Mesendoderm (in vitro differentiated cells): ENCODE results near the gene RASGEF1C.

Source experiments
- DNase-seq: peaks from one replicate; pipeline ENCODE4 v3.0.0; 2013
- H2AK5ac ChIP-seq: 2 replicates; pipeline ENCODE4 v1.6.1; 2013; ENCODE audit warnings: low read length, inconsistent platforms
- H2BK120ac ChIP-seq: 2 replicates; pipeline ENCODE4 v1.6.1; 2013; ENCODE audit warnings: low read depth, mild to moderate bottlenecking, low read length, moderate library complexity, mixed read lengths
- H2BK15ac ChIP-seq: replicated peaks from 2 replicates; pipeline ENCODE4 v1.6.1; 2013; ENCODE audit warnings: low read depth, mild to moderate bottlenecking, moderate library complexity
- H2BK5ac ChIP-seq: 2 replicates; pipeline ENCODE4 v1.6.1; 2013; ENCODE audit warnings: low read length, inconsistent platforms
- H3K18ac ChIP-seq: 2 replicates; pipeline ENCODE4 v1.6.1; 2013; ENCODE audit warnings: mild to moderate bottlenecking, low read length, mixed read lengths
- H3K23ac ChIP-seq: one replicate; pipeline ENCODE4 v1.6.1; 2013; ENCODE audit warnings: low read length
- H3K27ac ChIP-seq: 2 replicates; pipeline ENCODE4 v1.5.1; 2013; ENCODE audit warnings: low read depth, mild to moderate bottlenecking, inconsistent platforms, low read length, moderate library complexity
- H3K27me3 ChIP-seq: 2 replicates; pipeline ENCODE4 v1.6.1; 2013; ENCODE audit warnings: low read length, control low read depth, mild to moderate bottlenecking, inconsistent platforms; ENCODE audit not compliant: insufficient read depth, poor library complexity
- H3K36me3 ChIP-seq: 2 replicates; pipeline ENCODE4 v1.6.1; 2013; ENCODE audit warnings: low read length, inconsistent platforms; ENCODE audit not compliant: control insufficient read depth, insufficient read depth
- H3K4ac ChIP-seq: one replicate; pipeline ENCODE4 v1.6.1; 2013; ENCODE audit warnings: low read depth, mild to moderate bottlenecking, low read length, moderate library complexity
- H3K4me1 ChIP-seq: 2 replicates; pipeline ENCODE4 v1.6.1; 2013; ENCODE audit warnings: low read depth, low read length, inconsistent platforms; ENCODE audit not compliant: control insufficient read depth
- H3K4me2 ChIP-seq: 2 replicates; pipeline ENCODE4 v1.6.1; 2013; ENCODE audit warnings: low read length
- H3K4me3 ChIP-seq: 2 replicates; pipeline ENCODE4 v1.5.1; 2013; ENCODE audit warnings: mild to moderate bottlenecking, low read length
- H3K56ac ChIP-seq: one replicate; pipeline ENCODE4 v1.6.1; 2013; ENCODE audit warnings: low read length
- H3K79me1 ChIP-seq: 2 replicates; pipeline ENCODE4 v1.6.1; 2013; ENCODE audit warnings: low read length, inconsistent platforms
- H3K79me2 ChIP-seq: 2 replicates; pipeline ENCODE4 v1.6.1; 2013; ENCODE audit warnings: mild to moderate bottlenecking, low read length; ENCODE audit not compliant: control insufficient read depth, insufficient read depth
- H3K9ac ChIP-seq: 2 replicates; pipeline ENCODE4 v1.6.1; 2013; ENCODE audit warnings: low read length, inconsistent platforms
- H4K5ac ChIP-seq: one replicate; pipeline ENCODE4 v1.6.1; 2013; ENCODE audit warnings: low read length
- H4K8ac ChIP-seq: one replicate; pipeline ENCODE4 v1.6.1; 2013; ENCODE audit warnings: low read depth, mild to moderate bottlenecking, control low read depth, low read length, moderate library complexity
- WGBS: extraction: QIAGEN DNeasy Blood & Tissue Kit; methylation state at CpG from one replicate; pipeline ENCODE4 v1.1.7; 2013; ENCODE audit warnings: low lambda C conversion rate, missing lambda C conversion rate; ENCODE audit not compliant: insufficient coverage; ENCODE audit errors: extremely low coverage; 5-methylcytosine and 5-hydroxymethylcytosine counted together

The RASGEF1C gene

DNA sequence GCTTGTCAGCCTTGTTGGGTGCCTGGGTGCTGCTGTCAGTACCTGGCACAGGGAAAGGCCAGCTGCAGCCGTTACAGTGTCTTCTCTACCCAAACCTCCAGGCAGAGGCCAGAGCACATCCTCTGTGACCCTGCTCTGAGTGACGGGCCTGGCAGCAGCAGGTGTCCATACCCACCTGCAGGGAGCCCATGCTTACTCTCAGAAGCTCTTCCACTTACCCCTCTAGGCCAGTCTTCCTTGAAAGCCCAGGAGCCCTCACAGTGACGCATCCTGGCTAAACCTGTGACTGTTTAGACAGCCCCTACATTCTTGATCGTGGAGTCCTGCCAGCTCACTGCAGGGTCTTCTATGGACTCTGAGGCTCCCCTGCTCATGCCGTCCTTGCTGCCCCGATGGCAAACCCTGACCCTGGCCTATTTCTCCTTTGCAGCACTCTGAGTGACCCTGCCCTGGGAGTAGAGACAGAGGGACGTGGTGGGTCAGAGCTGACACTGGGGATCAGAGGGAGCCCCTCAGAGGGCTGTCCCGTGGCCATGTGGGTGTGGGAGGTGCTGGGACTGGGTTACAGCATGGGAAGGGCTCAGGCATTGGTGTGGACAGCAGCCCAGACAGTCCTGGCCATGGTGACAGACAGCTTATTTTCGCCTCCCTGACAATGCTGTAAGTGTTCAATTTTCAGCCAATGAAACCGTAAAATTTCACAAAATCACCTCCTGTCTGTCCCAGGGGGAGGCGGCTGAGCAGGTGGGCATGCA lies 69.9 kb downstream of the RASGEF1C start:
- Histone ChIP-seq H3K4me1 (no peaks in the 10 kb centered on the region), H3K27ac (no peak overlapping the region), H4K5ac (no peak overlapping the region), H3K9ac (no peak overlapping the region), H3K56ac (no peak overlapping the region), H3K79me1 (no peaks in the 10 kb centered on the region), H3K4me3 (no peak overlapping the region), H3K79me2 (no peaks in the 10 kb centered on the region), H3K36me3 (no peaks in the 10 kb centered on the region), H2AK5ac (no peak overlapping the region), H3K18ac (no peak overlapping the region), H2BK15ac (no peak overlapping the region), H3K4ac (no peak overlapping the region), H3K27me3 (no peaks in the 10 kb centered on the region), H2BK5ac (no peak overlapping the region), H3K4me2 (no peak overlapping the region), H4K8ac (no peak overlapping the region), H2BK120ac (no peak overlapping the region), H3K23ac (no peak overlapping the region)
- no CpG with 5 or more reads among the region's 11 CpGs for WGBS
- DNase-seq = no peak

DNA sequence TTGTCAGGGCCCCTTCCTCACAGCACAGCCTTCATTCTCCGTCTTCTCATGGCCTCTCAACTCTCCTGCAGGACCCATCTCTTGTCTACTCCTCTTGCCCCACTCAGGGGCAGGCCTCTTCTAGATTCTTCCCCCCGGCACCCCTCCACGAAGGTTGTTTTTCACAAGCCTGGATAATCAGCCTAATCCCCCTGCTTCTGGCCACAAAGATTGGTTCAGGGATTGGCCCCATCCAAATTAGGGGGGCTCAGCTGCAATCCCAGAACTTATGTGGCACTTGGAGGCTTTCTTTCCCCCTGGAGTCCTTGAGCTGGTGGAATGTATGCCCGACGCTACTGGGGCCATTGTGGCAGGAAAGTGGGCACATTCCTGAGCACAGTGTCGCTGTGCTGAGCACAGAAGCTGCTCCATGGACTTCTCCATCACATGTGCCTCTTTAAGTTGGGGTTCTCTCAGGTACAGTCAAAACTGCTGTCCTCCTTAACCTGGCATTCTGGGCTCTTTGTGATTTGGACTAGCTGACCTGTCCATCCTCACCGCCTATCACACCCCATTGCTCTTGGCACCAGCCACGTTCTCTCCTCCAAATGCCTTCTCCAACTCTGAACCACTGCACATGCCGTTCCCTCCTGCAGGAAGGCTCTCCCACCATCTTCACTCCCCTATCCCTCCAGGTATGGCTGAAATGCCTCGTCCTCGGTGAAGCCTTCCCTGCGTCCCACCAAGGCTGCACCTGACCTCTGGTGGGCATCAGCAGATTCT lies 70.6 kb downstream of the RASGEF1C start:
- no CpG with 5 or more reads among the region's 12 CpGs for WGBS
- H3K9ac ChIP-seq = no peak overlapping the region
- H2AK5ac ChIP-seq = no peak overlapping the region
- no peak overlapping the region for H3K23ac ChIP-seq
- H3K4ac ChIP-seq = no peak overlapping the region
- no peak overlapping the region for H3K18ac ChIP-seq
- DNase-seq = no peak
- H3K27me3 ChIP-seq = no peaks in the 10 kb centered on the region
- no peak overlapping the region for H2BK5ac ChIP-seq
- H3K79me1 ChIP-seq = no peaks in the 10 kb centered on the region
- no peak overlapping the region for H3K56ac ChIP-seq
- no peaks in the 10 kb centered on the region for H3K4me1 ChIP-seq
- H4K8ac ChIP-seq = no peak overlapping the region
- no peak overlapping the region for H3K27ac ChIP-seq
- no peaks in the 10 kb centered on the region for H3K36me3 ChIP-seq
- no peak overlapping the region for H4K5ac ChIP-seq
- H3K79me2 ChIP-seq = no peaks in the 10 kb centered on the region
- H2BK15ac ChIP-seq = no peak overlapping the region
- no peak overlapping the region for H2BK120ac ChIP-seq
- H3K4me3 ChIP-seq = no peak overlapping the region
- no peak overlapping the region for H3K4me2 ChIP-seq

DNA sequence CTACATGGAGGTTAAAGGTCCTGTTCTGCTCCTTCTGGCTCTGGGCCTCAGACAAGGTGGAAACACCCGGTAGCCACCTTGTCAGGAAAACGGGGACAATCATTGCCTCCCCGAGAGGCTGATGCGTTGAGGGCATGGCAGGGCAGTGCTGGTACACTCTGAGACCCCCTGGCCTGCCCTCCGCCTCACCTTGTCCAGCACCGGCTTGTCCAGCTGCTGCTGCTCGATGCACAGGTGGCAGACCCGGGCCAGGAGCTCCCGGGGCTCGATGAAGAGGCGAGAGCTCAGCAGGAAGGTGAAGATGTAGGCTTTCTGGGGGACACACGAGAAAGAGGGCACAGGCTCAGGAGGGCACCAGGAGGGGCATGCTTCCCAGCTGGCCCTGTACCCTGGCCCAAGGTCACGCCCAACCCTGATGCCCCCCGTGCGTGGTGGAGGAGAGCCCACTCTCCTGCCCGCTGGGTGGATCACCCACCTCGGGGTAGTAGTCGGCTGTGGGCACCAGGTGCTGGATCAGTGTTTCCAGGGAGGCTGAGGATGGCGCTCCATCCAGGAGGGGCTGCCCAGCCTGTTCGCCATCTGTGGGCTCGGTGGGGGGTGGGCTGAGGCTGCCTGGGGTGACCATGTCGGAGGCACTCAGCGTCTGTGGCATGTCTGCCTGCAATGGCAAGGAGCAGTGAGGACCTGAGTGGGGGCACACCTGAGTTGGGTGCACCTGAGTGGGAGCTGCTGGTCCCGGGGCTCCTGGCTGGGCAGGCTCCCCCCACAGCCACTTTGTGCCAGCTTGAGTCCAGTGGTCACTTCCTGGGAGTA lies 71.4 kb downstream of the RASGEF1C start:
- no peak overlapping the region for H4K8ac ChIP-seq
- H3K4me1 ChIP-seq = no peaks in the 10 kb centered on the region
- H2BK15ac ChIP-seq = no peak overlapping the region
- H3K36me3 ChIP-seq = no peaks in the 10 kb centered on the region
- no peak overlapping the region for H3K23ac ChIP-seq
- no peak overlapping the region for H4K5ac ChIP-seq
- WGBS = no CpG with 5 or more reads among the region's 24 CpGs
- no peaks in the 10 kb centered on the region for H3K27me3 ChIP-seq
- no peak overlapping the region for H3K4me2 ChIP-seq
- H3K4me3 ChIP-seq = no peak overlapping the region
- H3K4ac ChIP-seq = no peak overlapping the region
- H3K18ac ChIP-seq = no peak overlapping the region
- no peaks in the 10 kb centered on the region for H3K79me2 ChIP-seq
- no peak overlapping the region for H2AK5ac ChIP-seq
- H2BK120ac ChIP-seq = no peak overlapping the region
- no peak overlapping the region for H3K27ac ChIP-seq
- H3K56ac ChIP-seq = no peak overlapping the region
- no peak for DNase-seq
- no peak overlapping the region for H3K9ac ChIP-seq
- H2BK5ac ChIP-seq = no peak overlapping the region
- H3K79me1 ChIP-seq = no peaks in the 10 kb centered on the region

DNA sequence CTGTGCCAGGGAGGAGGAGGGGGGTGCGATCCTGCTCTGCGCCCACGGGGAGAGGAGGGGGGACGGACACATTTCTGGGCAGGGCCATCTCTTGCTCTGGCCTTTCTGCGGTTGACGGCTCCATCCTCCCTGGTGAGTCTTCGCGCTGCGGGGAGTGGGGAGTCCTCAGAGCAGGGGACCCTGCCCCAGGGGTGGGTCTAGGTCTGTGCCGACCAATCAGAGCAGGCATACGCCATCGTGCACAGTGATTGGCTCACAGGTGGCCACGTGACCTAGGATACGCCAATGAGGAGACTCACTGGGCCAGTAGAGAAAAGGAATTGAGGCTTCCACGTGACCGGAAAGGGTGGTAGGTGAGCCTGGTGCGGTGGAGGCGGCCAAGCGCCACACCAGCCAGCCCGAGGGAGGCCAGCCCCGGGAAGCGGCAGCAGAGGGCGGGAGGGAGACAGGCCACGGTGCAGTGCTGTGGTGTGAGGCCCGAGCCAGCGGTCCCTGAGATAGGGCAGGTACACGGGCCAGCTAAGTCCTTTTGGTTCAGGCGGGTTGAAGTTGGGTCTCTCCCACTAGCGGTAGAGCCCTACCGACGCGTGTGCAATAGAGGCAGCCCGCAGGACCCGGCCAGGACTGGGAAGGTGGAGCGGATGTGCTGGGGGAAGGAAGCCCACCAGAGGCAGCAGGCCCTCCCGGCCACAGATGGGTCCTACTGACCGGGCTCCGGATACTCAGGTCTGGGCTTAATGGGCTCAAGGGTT lies 72.2 kb downstream of the RASGEF1C start:
- no peaks in the 10 kb centered on the region for H3K79me2 ChIP-seq
- H3K18ac ChIP-seq = no peak overlapping the region
- no peak overlapping the region for H4K8ac ChIP-seq
- no peak overlapping the region for H2BK15ac ChIP-seq
- no peak overlapping the region for H2BK120ac ChIP-seq
- DNase-seq = no peak
- no peak overlapping the region for H2AK5ac ChIP-seq
- no peak overlapping the region for H4K5ac ChIP-seq
- H3K4me3 ChIP-seq = no peak overlapping the region
- WGBS = no CpG with 5 or more reads among the region's 38 CpGs
- no peaks in the 10 kb centered on the region for H3K27me3 ChIP-seq
- no peak overlapping the region for H3K4ac ChIP-seq
- no peak overlapping the region for H3K23ac ChIP-seq
- H2BK5ac ChIP-seq = no peak overlapping the region
- no peaks in the 10 kb centered on the region for H3K79me1 ChIP-seq
- no peak overlapping the region for H3K9ac ChIP-seq
- no peaks in the 10 kb centered on the region for H3K36me3 ChIP-seq
- no peak overlapping the region for H3K56ac ChIP-seq
- no peak overlapping the region for H3K27ac ChIP-seq
- H3K4me2 ChIP-seq = no peak overlapping the region
- H3K4me1 ChIP-seq = no peaks in the 10 kb centered on the region

DNA sequence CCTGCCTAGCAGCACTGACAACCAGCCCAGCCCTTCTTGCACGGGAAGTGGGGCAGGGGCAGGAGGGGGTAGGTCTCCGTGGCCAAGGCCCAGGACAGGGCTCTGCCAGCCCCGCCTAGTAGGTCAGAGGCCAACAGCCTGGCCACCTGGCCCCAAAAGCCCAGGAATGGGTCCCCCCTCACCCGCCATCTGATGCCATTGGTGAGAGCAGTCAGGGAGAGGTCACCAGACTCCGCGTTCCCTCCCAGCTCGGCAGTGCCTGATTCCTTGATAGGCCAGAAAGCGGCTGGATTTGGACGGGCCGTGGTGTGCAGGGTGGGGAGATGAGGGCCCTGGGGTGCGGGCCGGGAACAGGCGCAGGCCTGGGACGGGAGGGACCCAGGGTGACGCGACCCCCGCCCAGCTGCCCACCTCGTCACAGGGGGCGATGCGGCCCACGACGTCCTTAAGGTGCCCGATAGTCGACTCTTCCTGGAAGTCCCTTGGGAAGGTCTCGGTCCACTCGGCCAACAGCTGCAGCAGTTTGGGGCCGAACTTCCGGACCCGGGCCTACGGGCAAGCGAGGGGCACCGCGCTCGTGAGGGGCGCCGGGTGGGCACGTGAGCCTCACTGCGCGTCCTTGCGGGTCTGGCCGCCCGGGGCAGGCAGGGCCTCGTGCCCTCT lies 72.9 kb downstream of the RASGEF1C start:
- Histone ChIP-seq H2BK15ac (no peak overlapping the region), H3K9ac (no peak overlapping the region), H3K36me3 (no peaks in the 10 kb centered on the region), H3K4me1 (no peaks in the 10 kb centered on the region), H3K4me3 (no peak overlapping the region), H3K79me1 (no peaks in the 10 kb centered on the region), H4K5ac (no peak overlapping the region), H2AK5ac (no peak overlapping the region), H4K8ac (no peak overlapping the region), H2BK120ac (no peak overlapping the region), H3K27me3 (no peaks in the 10 kb centered on the region), H3K79me2 (no peaks in the 10 kb centered on the region), H3K56ac (no peak overlapping the region), H3K4me2 (no peak overlapping the region), H3K4ac (no peak overlapping the region), H2BK5ac (no peak overlapping the region), H3K23ac (no peak overlapping the region), H3K18ac (no peak overlapping the region), H3K27ac (no peak overlapping the region)
- no peak for DNase-seq
- no CpG with 5 or more reads among the region's 43 CpGs for WGBS
